ENCODE results near the gene USP24.
"Not testable (repeated sequence)": the region's sequence is repeated elsewhere in the genome, so short reads cannot be mapped to it uniquely, and the experiment has no call there.

The USP24 gene

GRCh38 chr1:55196433-55197035, 18.6 kb downstream of the USP24 start:
- DNase-seq = no peak

GRCh38 chr1:55195521-55196233, 19.5 kb downstream of the USP24 start:
- DNase-seq = no peak

DNA sequence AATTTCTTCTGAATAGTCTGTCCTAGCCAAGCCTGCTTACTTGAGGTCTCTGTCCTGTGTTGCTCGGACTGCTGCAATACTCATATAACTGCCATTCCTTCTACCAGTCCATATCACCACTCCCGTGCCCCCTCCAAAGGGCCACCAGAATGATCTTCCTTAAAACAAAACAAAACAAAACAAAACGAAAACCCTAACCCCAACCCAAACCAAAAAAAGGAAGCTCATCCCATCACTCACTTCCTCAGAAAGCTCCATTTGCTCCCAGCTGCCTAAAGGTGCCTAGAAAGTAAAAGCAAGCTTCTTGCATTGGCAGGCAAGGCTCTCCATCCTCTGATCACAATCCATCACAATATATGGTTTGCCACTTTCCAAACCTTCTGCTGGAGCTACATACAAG, 20.3 kb downstream of the USP24 start:
- no peak for DNase-seq

GRCh38 chr1:55192093-55192492, 23.1 kb downstream of the USP24 start:
- DNase-seq = no peak

- not testable (repeated sequence) for DNase-seq
Observed at GRCh38 chr1:55191219-55191952, 23.8 kb downstream of the USP24 start.

GRCh38 chr1:55190109-55190508, 25.1 kb downstream of the USP24 start:
- no peak for DNase-seq

DNA sequence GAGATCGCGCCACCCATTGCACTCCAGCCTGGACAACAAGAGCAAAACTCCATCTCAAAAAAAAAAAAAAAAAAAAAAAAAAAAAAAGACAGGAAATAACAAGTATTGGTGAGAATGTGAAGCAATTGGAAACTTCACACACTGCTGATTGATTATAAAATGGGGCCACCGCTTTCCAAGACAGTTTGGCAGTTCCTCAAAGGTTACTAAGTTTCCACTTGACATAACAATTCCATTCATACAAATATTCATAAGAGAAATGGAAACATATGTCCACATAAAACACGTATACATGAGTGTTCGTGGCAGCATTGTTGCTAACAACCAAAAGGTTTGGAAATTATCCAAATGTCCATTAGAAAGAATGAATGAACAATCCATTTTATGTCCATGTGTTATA, 26.3 kb downstream of the USP24 start:
- DNase-seq = no peak

- DNase-seq = no peak
Observed at GRCh38 chr1:55185832-55186231, 29.3 kb downstream of the USP24 start.

DNA sequence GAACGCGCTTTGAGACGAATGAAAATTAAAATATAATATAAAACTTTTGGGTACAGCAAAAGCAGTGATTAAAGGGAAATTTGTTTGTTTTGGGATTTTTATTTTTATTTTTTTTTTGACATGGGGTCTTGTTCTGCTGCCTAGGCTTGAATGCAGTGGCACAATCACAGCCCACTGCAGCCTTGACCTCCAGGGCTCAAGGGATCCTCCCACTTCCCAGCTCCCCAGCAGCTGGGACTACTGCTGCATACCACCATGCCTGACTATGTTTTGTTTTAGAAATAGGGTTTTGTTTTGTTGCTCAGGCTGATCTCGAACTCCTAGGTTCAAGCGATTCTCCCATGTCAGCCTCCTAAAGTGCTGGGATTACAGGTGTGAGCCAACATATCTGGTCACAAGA, 30.3 kb downstream of the USP24 start:
- DNase-seq = no peak

DNA sequence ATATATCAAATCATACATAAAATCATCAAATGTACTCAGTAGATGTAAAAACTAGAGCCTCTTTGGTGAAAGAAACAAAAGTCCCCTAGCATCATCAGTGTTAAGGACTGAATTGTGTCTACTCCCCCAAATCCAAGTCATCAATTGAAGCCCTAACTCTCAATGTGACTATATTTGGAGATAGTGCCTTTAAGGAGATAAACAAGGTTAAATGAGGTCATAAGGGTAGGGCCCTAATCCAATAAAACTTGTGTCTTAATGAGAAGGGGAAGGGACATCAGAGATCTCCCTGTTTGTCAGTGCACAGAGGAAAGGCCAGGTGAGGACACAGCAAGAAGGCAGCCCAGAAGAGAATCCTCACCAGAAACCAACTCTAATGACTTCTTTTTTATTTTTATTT, 33.5 kb downstream of the USP24 start:
- DNase-seq = no peak

GRCh38 chr1:55180075-55180670, 35.0 kb downstream of the USP24 start:
- no peak for DNase-seq

GRCh38 chr1:55179177-55179835, 35.9 kb downstream of the USP24 start:
- no peak for DNase-seq

DNA sequence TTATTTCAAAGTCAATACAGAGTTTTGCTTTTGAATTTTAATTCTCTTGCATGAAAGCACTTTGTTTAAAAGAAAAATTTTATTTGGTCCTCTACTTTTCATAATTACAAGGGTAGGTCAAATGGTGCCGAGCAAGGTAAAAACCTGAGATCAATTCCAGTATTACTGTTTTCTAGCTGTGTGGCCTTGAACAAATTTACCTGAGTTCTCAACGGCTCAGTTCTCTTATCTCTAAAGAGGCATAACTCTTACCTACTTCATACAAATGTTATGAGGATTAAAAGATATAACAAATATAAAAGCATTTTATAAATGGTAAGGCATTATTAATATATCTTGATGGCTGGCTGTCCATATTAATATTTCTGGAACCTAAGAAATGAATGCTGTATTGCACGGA, 42.5 kb downstream of the USP24 start:
- no peak for DNase-seq

DNA sequence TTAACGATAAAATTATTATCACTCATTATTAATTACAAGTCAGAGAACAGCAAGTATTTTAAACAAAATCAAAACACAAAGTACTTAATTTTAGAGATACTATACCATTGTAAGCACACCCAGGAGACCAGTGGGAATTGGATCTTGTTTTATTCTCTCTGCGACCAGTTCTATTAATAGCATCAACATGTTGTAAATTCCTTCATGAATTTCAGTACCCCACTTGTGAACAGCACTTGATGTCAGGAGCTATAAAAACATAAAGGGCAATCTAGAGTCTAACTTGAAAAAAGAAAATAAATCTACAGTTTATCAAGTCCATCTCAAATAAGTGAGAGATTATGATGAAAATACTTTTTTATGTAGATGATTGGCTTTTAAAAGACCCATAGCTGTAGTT, 42.9 kb downstream of the USP24 start:
- DNase-seq = no peak

- DNase-seq = no peak
Observed at GRCh38 chr1:55171694-55172093, 43.5 kb downstream of the USP24 start.

GRCh38 chr1:55170426-55170825, 44.7 kb downstream of the USP24 start:
- DNase-seq = no peak

GRCh38 chr1:55169126-55169525, 46.0 kb downstream of the USP24 start:
- no peak for DNase-seq

GRCh38 chr1:55168353-55168752, 46.8 kb downstream of the USP24 start:
- DNase-seq = no peak

DNA sequence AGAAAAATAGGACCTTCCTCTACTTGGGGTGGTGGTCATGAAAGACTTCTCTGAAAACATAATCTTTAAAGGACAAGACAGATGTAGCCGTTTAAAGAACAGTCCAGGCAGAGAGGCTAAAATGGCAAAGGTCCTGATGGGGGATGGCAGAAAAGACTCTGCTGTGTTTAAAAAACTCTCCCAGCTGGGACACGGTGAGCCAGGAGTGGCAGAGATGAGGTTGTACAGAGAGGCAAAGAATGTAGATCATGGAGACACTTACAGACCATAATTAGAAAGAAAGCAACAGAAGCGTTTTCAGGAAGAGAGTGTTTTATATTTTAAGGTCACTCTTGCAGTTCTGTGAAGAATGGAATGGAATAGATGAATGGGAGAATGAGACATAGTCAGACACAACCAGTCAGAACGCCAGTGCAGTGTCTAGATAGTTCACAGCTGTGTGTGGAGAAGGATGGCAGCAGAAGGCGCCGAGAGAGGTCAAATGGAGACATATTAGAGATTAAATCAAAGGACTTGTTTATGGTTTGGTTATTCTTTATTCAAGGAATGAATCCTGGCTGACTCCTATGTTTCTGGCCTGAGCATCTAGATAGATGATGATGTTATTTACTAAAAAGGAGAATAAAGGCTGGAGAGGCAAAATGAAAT, 47.8 kb downstream of the USP24 start:
- DNase-seq = no peak

GRCh38 chr1:55164906-55165305, 50.3 kb downstream of the USP24 start:
- no peak for DNase-seq

GRCh38 chr1:55159571-55159970, 55.6 kb downstream of the USP24 start:
- no peak for DNase-seq

GRCh38 chr1:55156608-55157007, 58.6 kb downstream of the USP24 start:
- no peak for DNase-seq

DNA sequence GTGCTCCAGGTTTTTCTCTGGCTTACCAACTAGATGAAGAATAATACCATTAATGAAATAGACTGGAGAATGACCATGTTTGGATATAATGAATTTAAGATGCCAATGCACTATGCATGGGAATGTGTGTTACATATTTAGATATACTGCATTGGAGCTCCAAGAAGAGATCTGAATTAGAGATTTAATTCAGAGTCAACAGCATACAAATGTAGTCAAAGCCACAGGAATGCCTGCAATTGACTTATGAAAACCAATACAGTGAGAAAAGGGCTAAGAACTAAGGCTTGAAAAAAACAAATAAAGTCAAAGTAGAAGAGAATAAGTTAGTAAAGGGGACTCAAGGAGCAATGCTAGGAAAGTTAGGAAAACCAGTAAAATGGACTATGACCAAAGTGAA, 59.1 kb downstream of the USP24 start:
- DNase-seq = no peak

All from T-helper 9 cell (primary cell).